ENCODE results near the gene EGLN2. TPM values are rescaled to one million over a fixed set of nuclear protein-coding genes. Genes with fewer than 3 reads are reported as not detected.
"Not testable (repeated sequence)": the region's sequence is repeated elsewhere in the genome, so short reads cannot be mapped to it uniquely, and the experiment has no call there.

The EGLN2 gene
- polyA plus RNA-seq, 1 donor, result 46.2 TPM

DNA sequence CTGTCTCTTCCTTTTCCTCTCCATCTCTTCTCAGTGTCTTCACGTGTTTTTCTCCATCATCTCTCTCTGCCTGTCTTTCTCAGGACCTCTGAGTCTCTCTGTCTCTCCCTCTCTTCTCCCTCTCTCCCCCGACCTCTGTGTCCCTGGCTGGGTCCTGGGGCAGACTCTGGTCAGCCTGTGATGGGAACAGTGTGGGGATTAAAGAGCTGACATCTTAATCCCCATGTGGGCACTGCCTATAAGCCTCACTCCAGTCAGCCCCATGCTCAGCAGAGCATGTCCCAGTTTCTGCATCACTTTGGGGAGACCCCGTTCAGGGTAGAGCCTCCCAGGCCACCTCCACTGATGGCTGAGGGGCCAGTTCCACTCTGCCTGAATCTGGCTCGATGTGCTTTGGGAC is 16.2 kb downstream of the EGLN2 start:
- no peak for DNase-seq (ENCODE audit: low read depth)

GRCh38 chr19:40818480-40819399 is 19.7 kb downstream of the EGLN2 start:
- not testable (repeated sequence) for DNase-seq (ENCODE audit: low read depth)

GRCh38 chr19:40819479-40820234 is 20.7 kb downstream of the EGLN2 start:
- not testable (repeated sequence) for DNase-seq (ENCODE audit: low read depth)

DNA sequence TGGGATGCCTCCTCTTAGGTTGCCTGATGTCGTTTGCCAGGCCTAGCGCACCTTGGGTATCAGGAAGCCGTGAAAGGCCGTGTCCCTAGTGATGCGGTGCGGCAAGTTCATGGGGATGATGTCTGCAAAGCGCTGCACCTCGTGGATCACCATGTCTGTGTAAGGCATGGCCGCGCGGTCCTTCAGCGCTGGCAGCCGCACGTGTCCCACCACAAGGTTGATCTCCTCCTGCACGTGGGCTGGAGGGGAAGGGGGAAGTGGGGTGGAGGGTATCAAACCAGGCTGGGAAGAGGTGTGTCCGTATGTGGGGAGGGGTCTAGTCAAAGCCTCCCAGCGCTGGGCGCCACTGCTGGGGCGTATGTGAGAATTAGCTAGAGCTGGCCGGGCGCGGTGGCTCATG is 23.2 kb downstream of the EGLN2 start:
- DNase-seq (ENCODE audit: low read depth), result no peak

GRCh38 chr19:40822704-40823553 is 23.9 kb downstream of the EGLN2 start:
- DNase-seq (ENCODE audit: low read depth), result not testable (repeated sequence)

GRCh38 chr19:40824916-40825315 is 25.9 kb downstream of the EGLN2 start:
- DNase-seq (ENCODE audit: low read depth), result not testable (repeated sequence)

DNA sequence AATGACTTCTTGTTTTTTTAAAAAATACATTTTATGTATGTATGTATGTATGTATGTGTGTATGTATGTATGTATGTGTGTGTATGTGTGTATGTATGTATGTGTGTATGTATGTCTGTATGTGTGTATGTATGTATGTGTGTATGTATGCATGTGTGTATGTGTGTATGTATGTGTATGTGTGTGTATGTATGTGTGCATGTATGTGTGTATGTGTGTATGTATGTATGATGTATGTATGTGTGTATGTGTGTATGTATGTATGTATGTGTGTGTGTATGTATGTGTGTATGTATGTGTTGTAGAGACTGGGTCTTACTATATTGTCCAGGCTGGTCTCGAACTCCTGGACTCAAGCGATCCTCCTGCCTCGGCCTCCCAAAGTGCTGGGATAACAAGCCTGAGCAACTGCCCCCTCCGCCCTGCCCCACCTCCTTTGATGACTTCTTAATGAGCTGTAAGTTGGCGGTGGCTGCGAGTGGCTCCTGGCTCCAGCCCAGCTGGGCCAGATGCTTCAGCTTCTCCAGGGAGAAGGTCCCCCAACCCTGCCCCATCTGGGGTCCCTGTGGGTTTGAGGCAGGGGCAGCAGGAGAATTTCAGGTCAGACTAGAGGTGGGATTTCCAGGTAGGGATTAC is 26.6 kb downstream of the EGLN2 start:
- not testable (repeated sequence) for DNase-seq (ENCODE audit: low read depth)

GRCh38 chr19:40826312-40826698 is 27.3 kb downstream of the EGLN2 start:
- not testable (repeated sequence) for DNase-seq (ENCODE audit: low read depth)

- DNase-seq (ENCODE audit: low read depth), result not testable (repeated sequence)
These were observed 27.9 kb downstream of the EGLN2 start for GRCh38 chr19:40826699-40827385.

DNA sequence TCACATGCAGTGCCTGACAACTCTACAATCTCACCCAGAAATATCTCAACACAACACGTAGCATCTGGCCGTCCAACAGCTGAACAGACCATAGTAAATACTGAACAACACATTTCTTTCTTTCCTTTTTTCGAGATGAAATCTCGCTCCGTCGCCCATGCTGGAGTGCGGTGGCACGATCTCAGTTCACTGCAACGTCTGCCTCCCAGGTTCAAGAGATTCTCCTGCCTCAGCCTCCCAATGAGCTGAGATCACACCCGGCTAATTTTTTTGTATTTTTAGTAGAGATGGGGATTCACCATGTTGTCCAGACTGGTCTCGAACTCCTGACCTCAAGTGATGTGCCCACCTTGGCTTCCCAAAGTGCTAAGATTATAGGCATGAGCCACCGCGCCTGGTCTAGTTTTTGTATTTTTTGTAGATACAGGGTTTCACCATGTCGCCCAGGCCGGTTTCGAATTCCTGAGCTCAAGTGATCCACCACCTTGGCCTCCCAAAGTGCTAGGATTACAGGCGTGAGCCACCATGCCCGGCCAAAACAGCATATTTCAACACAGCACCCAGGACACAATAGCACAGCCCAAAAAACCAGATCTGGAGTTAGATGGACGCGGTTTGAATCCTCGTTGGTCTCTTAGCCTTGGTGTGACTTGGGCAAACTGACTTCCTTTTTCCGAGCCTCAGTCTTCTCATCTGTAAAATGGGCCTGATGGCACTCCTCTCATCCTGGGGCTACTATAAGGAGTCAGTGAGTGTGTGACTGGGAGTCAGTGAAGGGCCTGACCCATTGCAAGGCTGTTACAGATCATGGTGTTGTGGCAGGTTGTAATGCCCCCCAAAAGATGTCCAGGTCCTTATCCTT is 28.6 kb downstream of the EGLN2 start:
- DNase-seq (ENCODE audit: low read depth), result no peak

- no peak for DNase-seq (ENCODE audit: low read depth)
These were observed 30.2 kb downstream of the EGLN2 start for GRCh38 chr19:40829205-40829604.

- not testable (repeated sequence) for DNase-seq (ENCODE audit: low read depth)
These were observed 31.8 kb downstream of the EGLN2 start for GRCh38 chr19:40830741-40831140.

DNA sequence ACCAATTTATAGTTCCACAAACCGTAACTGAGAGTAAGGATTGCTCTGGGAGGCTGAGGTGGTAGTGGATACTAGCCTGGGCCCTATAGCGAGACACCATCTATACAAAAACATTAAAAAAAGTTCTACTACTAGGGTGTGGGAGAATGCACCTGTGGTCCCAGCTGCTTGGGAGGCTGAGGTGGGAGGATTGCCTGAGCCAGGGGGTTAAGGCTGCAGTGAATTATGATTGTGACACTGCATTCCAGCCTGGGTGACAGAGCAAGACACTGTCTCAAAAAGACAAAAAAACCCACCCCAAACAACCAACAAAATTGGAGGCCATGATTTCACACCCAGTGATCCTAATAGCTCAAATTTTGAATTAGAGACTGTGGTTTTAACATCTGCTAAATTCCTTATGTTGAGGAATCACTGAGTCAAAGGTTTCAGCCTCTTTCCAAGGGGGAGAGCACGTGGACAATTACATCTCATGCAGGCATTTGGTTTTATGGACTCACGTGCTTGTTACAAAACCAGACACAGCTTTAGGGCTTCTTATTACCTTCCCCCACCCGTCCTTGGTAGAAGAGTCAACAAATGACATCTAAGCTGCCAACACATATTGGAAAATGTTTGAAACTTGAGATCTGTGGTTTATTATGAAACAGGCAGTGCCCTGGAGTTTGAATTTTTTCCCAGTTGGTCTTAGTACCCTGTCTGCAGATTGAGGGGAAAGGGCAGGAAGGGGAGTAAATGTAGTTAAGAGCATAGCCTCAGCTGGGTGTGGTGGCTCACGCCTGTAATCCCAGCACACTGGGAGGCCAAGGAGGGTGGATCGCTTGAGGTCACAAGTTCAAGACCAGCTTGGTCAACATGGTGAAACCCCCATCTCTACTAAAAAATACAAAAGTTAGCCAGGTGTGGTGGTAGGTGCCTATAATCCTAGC is 32.8 kb downstream of the EGLN2 start:
- no peak for DNase-seq (ENCODE audit: low read depth)

DNA sequence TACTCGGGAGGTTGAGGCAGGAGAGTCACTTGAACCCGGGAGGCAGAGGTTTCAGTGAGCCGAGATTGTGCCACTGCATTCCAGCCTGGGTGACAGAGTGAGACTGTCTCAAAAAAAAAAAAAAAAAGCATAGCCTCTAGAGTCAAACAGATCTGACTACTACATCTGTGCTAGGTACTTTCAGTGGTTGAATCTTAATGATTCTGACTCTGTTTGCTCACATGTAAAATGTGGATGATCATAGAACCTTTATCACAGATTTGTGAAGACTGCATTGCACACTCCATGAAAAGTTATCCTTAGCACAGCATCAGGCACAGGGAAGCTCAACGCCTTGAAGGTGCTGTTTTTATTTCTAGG is 33.4 kb downstream of the EGLN2 start:
- not testable (repeated sequence) for DNase-seq (ENCODE audit: low read depth)

DNA sequence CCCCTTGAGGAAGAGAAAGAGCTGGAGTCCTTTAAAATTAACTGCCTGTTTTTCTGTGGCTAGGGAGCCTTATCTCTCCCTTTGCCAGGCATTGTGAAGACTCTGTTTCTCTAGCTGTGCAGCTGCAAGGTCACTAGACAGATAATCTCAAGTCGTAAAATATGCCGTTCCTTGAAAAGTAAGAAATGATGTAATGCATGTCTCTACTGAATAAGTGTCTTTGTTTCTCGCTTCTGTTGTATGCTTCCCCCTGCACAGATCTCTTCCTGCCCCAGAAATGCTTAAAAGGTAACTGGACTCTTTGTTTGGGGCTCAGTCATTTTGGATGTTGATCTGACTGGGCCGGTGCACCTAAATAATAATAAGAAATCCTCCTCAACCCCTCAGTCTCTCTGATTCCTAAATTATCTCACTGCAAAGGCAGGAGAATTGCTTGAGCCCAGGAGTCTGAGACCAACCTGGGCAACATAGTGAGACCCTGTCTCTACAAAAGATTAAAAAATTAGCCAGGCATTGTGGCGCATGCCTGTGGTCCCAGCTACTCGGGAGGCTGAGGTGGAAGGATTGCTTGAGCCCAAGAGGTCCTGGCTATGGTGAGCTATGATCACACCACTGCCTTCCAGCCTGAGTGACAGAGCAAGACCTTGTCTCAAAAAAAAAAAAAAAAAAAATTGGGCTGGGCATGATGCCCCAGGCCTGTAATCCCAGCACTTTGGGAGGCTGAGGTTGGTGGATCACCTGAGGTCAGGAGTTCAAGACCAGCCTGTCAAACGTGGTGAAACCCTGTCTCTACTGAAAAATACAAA is 34.9 kb downstream of the EGLN2 start:
- not testable (repeated sequence) for DNase-seq (ENCODE audit: low read depth)

- no peak for DNase-seq (ENCODE audit: low read depth)
These were observed 37.9 kb downstream of the EGLN2 start for GRCh38 chr19:40836754-40837429.

- DNase-seq (ENCODE audit: low read depth), result not testable (repeated sequence)
These were observed 39.5 kb downstream of the EGLN2 start for GRCh38 chr19:40838477-40838876.
